Endodermal cell (in vitro differentiated cells): Measurements from ENCODE around the gene SCARF1. TPM values are rescaled to one million over a fixed set of nuclear protein-coding genes. Genes with fewer than 3 reads are reported as not detected.

Source experiments
- DNase-seq: peaks from one replicate; pipeline ENCODE4 v3.0.0-alpha.2; 2017
- H3K27ac ChIP-seq: 2 replicates; pipeline ENCODE4 v1.5.1; 2013; ENCODE audit warnings: mild to moderate bottlenecking, low read depth, low read length, moderate library complexity
- H3K27me3 ChIP-seq: 2 replicates; pipeline ENCODE4 v1.6.1; 2013; ENCODE audit warnings: mild to moderate bottlenecking, low read length, moderate library complexity; ENCODE audit not compliant: insufficient read depth, control insufficient read depth, poor library complexity, severe bottlenecking
- H3K36me3 ChIP-seq: 2 replicates; pipeline ENCODE4 v1.7.0; 2013; ENCODE audit warnings: mild to moderate bottlenecking, low read length, moderate library complexity; ENCODE audit not compliant: control insufficient read depth, insufficient read depth
- H3K4me1 ChIP-seq: one replicate; pipeline ENCODE4 v1.7.0; 2013; ENCODE audit warnings: low read length; ENCODE audit not compliant: control insufficient read depth, insufficient read depth
- H3K4me3 ChIP-seq: 2 replicates; pipeline ENCODE4 v1.5.1; 2013; ENCODE audit warnings: mild to moderate bottlenecking, low read length, moderate library complexity
- H3K9ac ChIP-seq: 2 replicates; pipeline ENCODE4 v1.6.1; 2013; ENCODE audit warnings: mild to moderate bottlenecking, low read length, moderate library complexity; ENCODE audit not compliant: poor library complexity, severe bottlenecking; ENCODE audit errors: extremely low read depth
- H3K9me3 ChIP-seq: 2 replicates; pipeline ENCODE4 v1.6.1; 2013; ENCODE audit warnings: mild to moderate bottlenecking, low read length, moderate library complexity; ENCODE audit not compliant: control insufficient read depth
- H3K27ac Mint-ChIP-seq: 2 replicates; pipeline ENCODE4 v1.8.0; 2020; ENCODE audit warnings: mixed read lengths
- H3K27me3 Mint-ChIP-seq: 2 replicates; pipeline ENCODE4 v1.8.0; 2021; ENCODE audit warnings: mild to moderate bottlenecking, mixed read lengths; ENCODE audit not compliant: insufficient read depth
- H3K36me3 Mint-ChIP-seq: 2 replicates; pipeline ENCODE4 v1.8.0; 2020; ENCODE audit warnings: low read depth, mixed read lengths
- H3K4me1 Mint-ChIP-seq: 2 replicates; pipeline ENCODE4 v1.8.0; 2020; ENCODE audit warnings: mixed read lengths
- H3K4me3 Mint-ChIP-seq: 2 replicates; pipeline ENCODE4 v1.8.0; 2020; ENCODE audit warnings: mild to moderate bottlenecking, moderate library complexity, mixed read lengths
- H3K9me3 Mint-ChIP-seq: 2 replicates; pipeline ENCODE4 v1.8.0; 2020; ENCODE audit warnings: mild to moderate bottlenecking, mixed read lengths
- CTCF ChIP-seq: fragments of 200-600 bp; sonication (generic); conservative IDR thresholded peaks from 2 replicates; pipeline ENCODE4 v1.5.0; 2021; ENCODE audit warnings: antibody characterized with exemption, mild to moderate bottlenecking
- WGBS, 2 experiments: methylation state at CpG; one replicate each; pipeline versions ENCODE4 v1.1.5 to v1.1.7; 2013; ENCODE audit warnings: missing lambda C conversion rate in 2 of 2, mixed read lengths in 1 of 2; ENCODE audit not compliant: insufficient coverage in 1 of 2, insufficient read length in 1 of 2; 5-methylcytosine and 5-hydroxymethylcytosine counted together
- total RNA-seq, 2 donors: library from RNA; stranded (reverse); fragmentation: NEBNext Ultra II Directional in 1 of 2; extraction: Animal tissue kit (Norgen Biotek cat#: 25700) in 1 of 2; gene quantifications; 2 replicates in 1 of 2; 3 replicates in 1 of 2; pipeline ENCODE4 v1.2.1, GENCODE V29; 2021

SCARF1 gene
- total RNA-seq, 2 donors from 2014 or later, result 0.75 to 0.89 TPM

GRCh38 chr17:1608676-1609075 lies 36.9 kb downstream of the SCARF1 start:
- WGBS, 2 experiments, result 92 to 97% methylated on average over 2 to 6 of the region's 7 CpGs
- H3K27ac ChIP-seq, result no peak overlapping the region
- Mint-ChIP-seq H3K36me3 (peaks cover 9% of the 10 kb centered on the region), H3K9me3 (no peaks in the 10 kb centered on the region), H3K4me3 (no peak overlapping the region), H3K27ac (no peak overlapping the region), H3K4me1 (peaks cover 3% of the 10 kb centered on the region), H3K27me3 (peaks cover 25% of the 10 kb centered on the region)
- H3K27me3 ChIP-seq, result peaks cover 5% of the 10 kb centered on the region
- no peak overlapping the region for H3K9ac ChIP-seq
- no peak overlapping the region for H3K4me3 ChIP-seq
- no peak for DNase-seq
- no peak for TF ChIP-seq CTCF
- no peaks in the 10 kb centered on the region for H3K9me3 ChIP-seq
- H3K4me1 ChIP-seq, result no peaks in the 10 kb centered on the region
- H3K36me3 ChIP-seq, result no peaks in the 10 kb centered on the region

GRCh38 chr17:1607971-1608320 lies 37.6 kb downstream of the SCARF1 start:
- no peak for TF ChIP-seq CTCF
- no peak overlapping the region for H3K4me3 ChIP-seq
- no peak overlapping the region for H3K9ac ChIP-seq
- H3K27ac ChIP-seq, result no peak overlapping the region
- H3K36me3 ChIP-seq, result no peaks in the 10 kb centered on the region
- peaks cover 25% of the 10 kb centered on the region for H3K27me3 Mint-ChIP-seq
- peak overlapping the region; percentile 21 for H3K27ac Mint-ChIP-seq
- peaks cover 5% of the 10 kb centered on the region for H3K27me3 ChIP-seq
- no peaks in the 10 kb centered on the region for H3K4me1 ChIP-seq
- H3K4me1 Mint-ChIP-seq, result peaks cover 3% of the 10 kb centered on the region
- H3K9me3 Mint-ChIP-seq, result no peaks in the 10 kb centered on the region
- peaks cover 8% of the 10 kb centered on the region for H3K36me3 Mint-ChIP-seq
- no peaks in the 10 kb centered on the region for H3K9me3 ChIP-seq
- no peak overlapping the region for H3K4me3 Mint-ChIP-seq
- WGBS, 2 experiments, result 80 to 89% methylated on average over 3 to 5 of the region's 5 CpGs
- DNase-seq, result no peak

- Mint-ChIP-seq H3K4me3 (no peak overlapping the region), H3K27me3 (peaks cover 27% of the 10 kb centered on the region), H3K4me1 (peaks cover 3% of the 10 kb centered on the region), H3K27ac (no peak overlapping the region), H3K36me3 (peaks cover 16% of the 10 kb centered on the region), H3K9me3 (peaks cover 6% of the 10 kb centered on the region)
- Histone ChIP-seq H3K27ac (peak overlapping the region; percentile 83), H3K4me1 (no peaks in the 10 kb centered on the region), H3K27me3 (peaks cover 5% of the 10 kb centered on the region), H3K9me3 (peaks cover 8% of the 10 kb centered on the region), H3K4me3 (no peak overlapping the region), H3K36me3 (peaks cover 3% of the 10 kb centered on the region), H3K9ac (no peak overlapping the region)
- no peak for DNase-seq
- no peak for TF ChIP-seq CTCF
- WGBS, 2 experiments, result 91 to 94% methylated on average over 20 to 26 of the region's 26 CpGs
Observed at GRCh38 chr17:1606352-1606985, 39.1 kb downstream of the SCARF1 start.
